Tibial nerve (tissue), 4 donors: ENCODE data around the gene NEGR1. TPM values are rescaled to one million over a fixed set of nuclear protein-coding genes. Genes with fewer than 3 reads are reported as not detected.

ENCODE experiments used
- DNase-seq, 2 donors: peaks; one replicate each; pipeline ENCODE4 v3.0.0-alpha.2; 2019; ENCODE audit warnings: low spot score in 2 of 2
- H3K27ac ChIP-seq, 4 donors: fragments of 200-600 bp; sonication (generic) in 3 of 4; one replicate each; pipeline ENCODE4 v1.5.1; 2017 to 2019; ENCODE audit warnings: mild to moderate bottlenecking in 1 of 4
- H3K27me3 ChIP-seq, 2 donors: fragments of 200-600 bp; sonication (generic) in 1 of 2; one replicate each; pipeline versions ENCODE4 v1.5.1 to v1.6.0; 2017 to 2019
- H3K36me3 ChIP-seq, 3 donors: fragments of 200-600 bp; sonication (generic); one replicate each; pipeline ENCODE4 v1.5.1; 2018 to 2019
- H3K4me1 ChIP-seq, 4 donors: fragments of 200-600 bp; sonication (generic) in 3 of 4; one replicate each; pipeline ENCODE4 v1.5.1; 2017 to 2019
- H3K4me3 ChIP-seq, 4 donors: fragments of 200-600 bp; sonication (generic) in 3 of 4; one replicate each; pipeline ENCODE4 v1.5.1; 2017 to 2019; ENCODE audit warnings: mild to moderate bottlenecking in 1 of 4, moderate library complexity in 1 of 4
- H3K9me3 ChIP-seq, 4 donors: fragments of 200-600 bp; sonication (generic) in 3 of 4; one replicate each; pipeline ENCODE4 v1.5.1; 2017 to 2019
- EP300 ChIP-seq, 2 donors: sonication (generic); formaldehyde crosslinking; IDR thresholded peaks; one replicate each; pipeline ENCODE4 v1.6.1; 2017; ENCODE audit warnings: antibody characterized with exemption in 2 of 2, mild to moderate bottlenecking in 1 of 2
- POLR2A ChIP-seq, 2 donors: fragments of 450-650 bp; IDR thresholded peaks; one replicate each; pipeline ENCODE4 v1.6.1; 2017; ENCODE audit warnings: antibody characterized with exemption in 2 of 2, mild to moderate bottlenecking in 2 of 2, moderate library complexity in 2 of 2
- WGBS, 2 donors: methylation state at CpG; one replicate each; pipeline ENCODE4 v1.1.5; 2018; 5-methylcytosine and 5-hydroxymethylcytosine counted together
- total RNA-seq, 4 donors: library from RNA; depleted of rRNA; stranded (reverse); fragments of >200 nt; gene quantifications; one replicate each; pipeline ENCODE4 v1.1.0, GENCODE V29; 2016
- TF ChIP-seq, protein P1 (sequence below), 5 experiments: fragments of 200-600 bp in 3 of 5; fragments of 450-650 bp in 2 of 5; sonication (generic) in 3 of 5; IDR thresholded peaks; one replicate each; pipeline ENCODE4 v1.5.1; 2016 to 2019; ENCODE audit warnings: antibody characterized with exemption in 5 of 5, mild to moderate bottlenecking in 3 of 5, moderate library complexity in 2 of 5

NEGR1 gene
- total RNA-seq, 4 donors from 2014 or later: 46.0 to 58.2 (median 52.4) TPM

DNA sequence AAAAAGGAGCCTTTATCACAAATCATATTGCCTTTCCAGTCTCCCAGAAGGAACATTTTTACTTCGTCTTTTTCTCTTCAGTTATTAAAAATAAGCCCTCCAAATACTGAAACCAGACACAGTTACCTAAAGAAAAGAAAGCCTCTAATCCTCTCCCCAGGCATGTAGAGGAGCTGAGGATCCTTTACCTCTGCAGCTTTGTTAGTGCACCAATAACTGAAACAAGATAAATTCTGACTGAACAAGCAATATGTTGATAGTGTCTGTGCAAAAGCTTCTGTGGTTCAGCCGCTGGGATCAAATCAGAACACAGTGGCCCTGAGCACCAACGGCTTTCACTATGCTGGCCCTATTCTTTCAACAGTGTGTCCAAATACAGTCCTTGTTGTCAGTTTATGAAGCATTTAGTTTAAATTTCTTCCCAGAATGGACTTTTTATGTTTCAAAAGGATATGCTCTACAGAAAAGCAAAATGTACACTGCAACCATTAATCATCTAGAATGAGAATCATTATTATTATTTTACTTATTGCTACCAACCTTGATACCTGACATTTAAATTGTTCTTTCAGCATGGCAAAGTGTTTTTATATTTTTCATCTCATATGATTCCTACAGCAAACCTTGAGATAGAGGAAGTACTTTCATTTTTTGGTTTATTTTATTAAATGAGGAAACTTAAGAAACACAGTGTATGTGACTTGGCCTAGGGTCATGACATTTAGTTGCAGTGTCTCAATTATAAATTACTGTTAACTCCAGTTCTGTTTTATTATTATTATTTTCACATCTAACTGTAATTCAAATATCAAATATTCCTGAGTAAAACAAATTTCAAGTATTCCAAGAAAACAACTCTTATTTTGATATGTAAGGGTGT lies 217.9 kb downstream of the NEGR1 start:
- H3K36me3 ChIP-seq: no peaks in the 10 kb centered on the region
- H3K27ac ChIP-seq: peak overlapping the region in 2 of 4 donors; percentile 33 to 58
- TF ChIP-seq POLR2A (IDR thresholded peaks at IDR 0.05): no peak
- TF ChIP-seq, protein P1, sequence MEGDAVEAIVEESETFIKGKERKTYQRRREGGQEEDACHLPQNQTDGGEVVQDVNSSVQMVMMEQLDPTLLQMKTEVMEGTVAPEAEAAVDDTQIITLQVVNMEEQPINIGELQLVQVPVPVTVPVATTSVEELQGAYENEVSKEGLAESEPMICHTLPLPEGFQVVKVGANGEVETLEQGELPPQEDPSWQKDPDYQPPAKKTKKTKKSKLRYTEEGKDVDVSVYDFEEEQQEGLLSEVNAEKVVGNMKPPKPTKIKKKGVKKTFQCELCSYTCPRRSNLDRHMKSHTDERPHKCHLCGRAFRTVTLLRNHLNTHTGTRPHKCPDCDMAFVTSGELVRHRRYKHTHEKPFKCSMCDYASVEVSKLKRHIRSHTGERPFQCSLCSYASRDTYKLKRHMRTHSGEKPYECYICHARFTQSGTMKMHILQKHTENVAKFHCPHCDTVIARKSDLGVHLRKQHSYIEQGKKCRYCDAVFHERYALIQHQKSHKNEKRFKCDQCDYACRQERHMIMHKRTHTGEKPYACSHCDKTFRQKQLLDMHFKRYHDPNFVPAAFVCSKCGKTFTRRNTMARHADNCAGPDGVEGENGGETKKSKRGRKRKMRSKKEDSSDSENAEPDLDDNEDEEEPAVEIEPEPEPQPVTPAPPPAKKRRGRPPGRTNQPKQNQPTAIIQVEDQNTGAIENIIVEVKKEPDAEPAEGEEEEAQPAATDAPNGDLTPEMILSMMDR (IDR thresholded peaks at IDR 0.05): no peak
- TF ChIP-seq EP300 (IDR thresholded peaks at IDR 0.05): no peak
- peaks cover 0 to 34% (median 3%) of the 10 kb centered on the region in 4 donors for H3K4me1 ChIP-seq
- H3K27me3 ChIP-seq: no peaks in the 10 kb centered on the region
- no peaks in the 10 kb centered on the region for H3K9me3 ChIP-seq
- H3K4me3 ChIP-seq: peak overlapping the region in 1 of 4 donors; percentile 3
- DNase-seq: no peak
- 25 to 30% methylated on average over 3 of the region's 3 CpGs for WGBS, 2 donors

DNA sequence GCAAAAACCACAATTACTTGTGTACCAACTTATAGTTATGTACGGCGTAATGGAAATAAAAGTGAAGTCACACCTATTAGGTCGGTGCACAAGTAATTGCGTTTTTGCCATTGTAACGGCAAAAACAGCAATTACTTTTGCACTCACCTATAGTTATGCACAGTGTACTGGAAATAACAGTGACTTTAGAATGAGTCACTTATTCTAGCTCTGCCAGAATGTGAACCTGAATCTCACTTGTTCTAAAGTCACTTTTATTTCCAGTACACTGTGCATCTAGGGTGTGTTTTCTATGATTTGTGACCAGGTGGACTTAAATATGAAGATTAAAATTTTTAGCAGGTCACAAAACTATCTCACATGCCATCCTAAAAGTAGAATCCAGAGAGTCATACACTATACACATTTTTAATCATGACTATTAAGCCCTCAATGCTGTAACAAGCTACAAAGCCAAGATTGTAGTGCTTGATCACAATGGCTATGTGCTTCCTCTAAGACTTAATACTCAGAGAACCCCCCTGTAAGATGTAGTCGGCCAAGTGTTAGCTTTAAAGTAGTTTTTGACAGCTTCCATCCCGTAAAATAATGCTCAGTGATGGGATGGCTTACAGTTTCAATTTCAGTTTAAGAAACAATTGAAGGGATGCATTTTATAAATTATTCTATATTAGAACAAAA lies 218.8 kb downstream of the NEGR1 start:
- 70 to 78% methylated on average over 7 of the region's 7 CpGs for WGBS, 2 donors
- Histone ChIP-seq H3K4me3 (peak overlapping the region in 1 of 4 donors; percentile 3), H3K36me3 (no peaks in the 10 kb centered on the region), H3K27ac (peak overlapping the region in 2 of 4 donors; percentile 33 to 58), H3K4me1 (peaks cover 0 to 34% (median 3%) of the 10 kb centered on the region in 4 donors), H3K27me3 (no peaks in the 10 kb centered on the region), H3K9me3 (no peaks in the 10 kb centered on the region)
- no peak for DNase-seq
- TF ChIP-seq, protein P1 (IDR thresholded peaks at IDR 0.05): no peak
- TF ChIP-seq EP300 (IDR thresholded peaks at IDR 0.05) (no peak), POLR2A (IDR thresholded peaks at IDR 0.05) (no peak)

DNA sequence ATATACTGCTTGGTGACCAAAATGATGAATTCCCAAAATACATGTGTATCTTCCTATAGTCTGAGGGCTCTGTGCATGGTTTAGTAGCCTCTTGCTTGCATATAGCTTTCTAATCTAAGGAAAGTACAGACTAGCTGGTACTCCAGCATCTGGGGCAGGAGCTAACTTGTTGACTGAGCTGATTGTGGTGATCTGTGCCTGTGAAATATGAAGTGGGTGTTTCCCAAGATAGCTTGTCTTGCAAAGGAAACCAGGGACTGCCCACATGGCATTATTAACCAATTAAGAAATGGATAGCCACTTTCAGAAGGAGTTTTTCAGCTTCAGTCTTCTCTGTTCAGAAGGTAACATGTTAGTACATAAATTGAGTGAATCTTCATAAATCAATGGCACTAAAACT lies 219.8 kb downstream of the NEGR1 start:
- TF ChIP-seq, protein P1 (IDR thresholded peaks at IDR 0.05): no peak
- TF ChIP-seq EP300 (IDR thresholded peaks at IDR 0.05) (no peak), POLR2A (IDR thresholded peaks at IDR 0.05) (no peak)
- Histone ChIP-seq H3K9me3 (no peaks in the 10 kb centered on the region), H3K27ac (no peak overlapping the region)

DNA sequence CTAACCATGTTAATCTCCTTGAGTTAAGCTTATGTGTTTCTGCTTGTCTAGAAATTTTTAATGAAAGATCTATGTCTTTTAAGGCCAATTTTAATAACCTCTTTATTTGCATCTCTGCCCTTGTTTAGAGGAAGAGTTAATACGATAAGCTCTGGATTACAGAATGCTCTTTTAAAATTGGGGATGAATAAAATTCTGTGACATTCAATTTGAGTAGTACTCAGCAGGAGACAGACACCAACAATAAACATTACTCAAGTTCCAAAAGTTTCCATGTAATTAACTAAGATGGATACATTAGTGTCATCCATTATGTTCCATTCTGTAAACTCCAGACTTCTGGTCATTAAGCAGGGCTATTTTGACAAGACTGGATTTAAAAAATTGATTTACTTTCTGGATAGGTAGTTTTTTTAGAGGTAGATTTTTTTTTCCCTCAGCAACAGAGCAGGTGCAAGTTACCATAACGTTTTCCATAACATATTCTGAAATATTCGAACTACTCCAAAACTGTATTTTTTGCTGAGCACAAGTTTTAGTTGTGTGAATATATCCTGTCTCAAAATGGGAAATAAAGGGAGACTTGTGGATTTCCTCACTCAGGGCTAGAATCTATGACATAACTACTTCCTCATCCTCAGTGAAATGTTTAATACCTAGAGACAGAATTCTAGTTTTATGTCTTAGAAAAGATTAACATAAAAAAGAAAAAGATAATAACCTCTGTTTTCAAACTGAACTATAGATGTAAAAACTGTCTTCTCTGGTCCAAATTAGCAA lies 221.7 kb downstream of the NEGR1 start:
- no peaks in the 10 kb centered on the region for H3K36me3 ChIP-seq
- H3K9me3 ChIP-seq: no peaks in the 10 kb centered on the region
- no peaks in the 10 kb centered on the region for H3K27me3 ChIP-seq
- DNase-seq: no peak
- peaks cover 0 to 26% (median 3%) of the 10 kb centered on the region in 4 donors for H3K4me1 ChIP-seq
- H3K27ac ChIP-seq: no peak overlapping the region
- TF ChIP-seq POLR2A (IDR thresholded peaks at IDR 0.05) (no peak), EP300 (IDR thresholded peaks at IDR 0.05) (no peak)
- TF ChIP-seq, protein P1 (IDR thresholded peaks at IDR 0.05): no peak
- 70 to 79% methylated on average over 3 of the region's 3 CpGs for WGBS, 2 donors
- no peak overlapping the region for H3K4me3 ChIP-seq

More for the DNA sequence above, 219.8 kb downstream of the NEGR1 start:
- Histone ChIP-seq H3K27me3 (no peaks in the 10 kb centered on the region), H3K4me1 (peaks cover 0 to 34% (median 3%) of the 10 kb centered on the region in 4 donors), H3K36me3 (no peaks in the 10 kb centered on the region), H3K4me3 (no peak overlapping the region)
- no peak for DNase-seq
